Measurements from ENCODE around the gene GPC5.
"Not testable (repeated sequence)": the region's sequence is repeated elsewhere in the genome, so short reads cannot be mapped to it uniquely, and the experiment has no call there.

GPC5 gene

GRCh38 chr13:91398413-91399188, at the start of gene GPC5:
Gene GPC5 (plus strand): TSS chr13:91398621.
- DNase-seq: peak; percentile 84

- peak; percentile 84 for DNase-seq
Observed at GRCh38 chr13:91348906-91349435, 49.5 kb upstream of the GPC5 start.

GRCh38 chr13:91349992-91350911, 48.2 kb upstream of the GPC5 start:
- no peak for DNase-seq

GRCh38 chr13:91351123-91351522, 47.3 kb upstream of the GPC5 start:
- no peak for DNase-seq

GRCh38 chr13:91351980-91352379, 46.4 kb upstream of the GPC5 start:
- no peak for DNase-seq

GRCh38 chr13:91352891-91353290, 45.5 kb upstream of the GPC5 start:
- not testable (repeated sequence) for DNase-seq

GRCh38 chr13:91353494-91353893, 44.9 kb upstream of the GPC5 start:
- no peak for DNase-seq

- no peak for DNase-seq
Observed at GRCh38 chr13:91355099-91355825, 43.2 kb upstream of the GPC5 start.

- no peak for DNase-seq
Observed at GRCh38 chr13:91355826-91356710, 42.4 kb upstream of the GPC5 start.

GRCh38 chr13:91356919-91357612, 41.4 kb upstream of the GPC5 start:
- DNase-seq: no peak

GRCh38 chr13:91357613-91358386, 40.6 kb upstream of the GPC5 start:
- no peak for DNase-seq

GRCh38 chr13:91358387-91358782, 40.0 kb upstream of the GPC5 start:
- no peak for DNase-seq

- DNase-seq: no peak
Observed at GRCh38 chr13:91359111-91359510, 39.3 kb upstream of the GPC5 start.

GRCh38 chr13:91359631-91360030, 38.8 kb upstream of the GPC5 start:
- DNase-seq: no peak

- no peak for DNase-seq
Observed at GRCh38 chr13:91360246-91360751, 38.1 kb upstream of the GPC5 start.

- DNase-seq: no peak
Observed at GRCh38 chr13:91361755-91362271, 36.6 kb upstream of the GPC5 start.

GRCh38 chr13:91362908-91363307, 35.5 kb upstream of the GPC5 start:
- no peak for DNase-seq

GRCh38 chr13:91368101-91368500, 30.3 kb upstream of the GPC5 start:
- no peak for DNase-seq

GRCh38 chr13:91368676-91369440, 29.6 kb upstream of the GPC5 start:
- no peak for DNase-seq

All from CD4-positive, alpha-beta T cell treated with Interferon gamma for 1 hour (primary cell).